HG03354 (cell line): ENCODE measurements around the gene MTURN.

Experiments
- ATAC-seq: cut with Tn5 transposase; IDR thresholded peaks from one replicate; pipeline ENCODE4 v1.9.1; 2021; ENCODE audit warnings: mild to moderate bottlenecking; ENCODE audit not compliant: unreplicated experiment, poor library complexity, severe bottlenecking

The MTURN gene

GRCh38 chr7:30197438-30197837, 62.7 kb downstream of the MTURN start:
- no peak for ATAC-seq

- ATAC-seq, result no peak
These were observed 64.5 kb downstream of the MTURN start for GRCh38 chr7:30199271-30199670.

DNA sequence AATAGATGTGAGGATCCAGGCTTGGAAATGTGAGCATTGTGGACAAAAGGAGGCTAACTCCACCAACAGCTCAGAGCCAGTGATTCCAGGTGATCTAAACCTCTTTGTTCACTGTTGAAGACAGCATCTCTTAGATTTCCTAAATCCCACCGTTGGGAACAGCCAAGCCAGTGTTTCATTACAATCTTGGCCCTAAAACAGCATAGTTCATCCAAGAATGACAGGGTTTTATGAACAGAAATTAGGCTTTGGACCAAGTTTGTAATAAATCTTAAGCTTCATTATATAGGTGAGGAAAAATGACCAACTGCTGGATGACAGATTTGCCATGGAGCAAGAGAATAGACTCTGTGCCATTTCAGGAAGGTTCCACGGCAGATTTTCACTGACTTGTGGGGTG, 65.8 kb downstream of the MTURN start:
- ATAC-seq, result no peak

GRCh38 chr7:30201161-30201666, 66.4 kb downstream of the MTURN start:
- ATAC-seq, result peak; percentile 88

DNA sequence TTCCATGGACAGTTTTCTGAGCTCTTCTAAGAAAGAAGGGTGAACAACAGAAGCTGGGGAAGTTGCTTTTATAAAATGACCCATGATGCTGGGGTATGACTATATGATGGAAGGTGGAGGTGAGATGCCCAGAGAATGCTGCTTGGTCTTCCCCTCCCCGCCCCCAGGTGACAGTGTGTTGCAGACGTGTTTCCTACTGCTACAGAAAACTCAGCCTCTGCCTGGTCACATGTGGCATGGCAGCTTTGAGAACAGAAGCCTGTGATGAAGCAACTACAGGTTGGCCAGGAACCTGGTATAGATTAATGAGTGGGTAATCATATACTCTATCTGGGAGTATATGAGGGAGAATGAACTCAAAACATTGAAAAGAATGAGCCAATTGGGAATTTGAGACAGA, 67.1 kb downstream of the MTURN start:
- ATAC-seq, result peak; percentile 36

- no peak for ATAC-seq
These were observed 67.9 kb downstream of the MTURN start for GRCh38 chr7:30202671-30203070.

DNA sequence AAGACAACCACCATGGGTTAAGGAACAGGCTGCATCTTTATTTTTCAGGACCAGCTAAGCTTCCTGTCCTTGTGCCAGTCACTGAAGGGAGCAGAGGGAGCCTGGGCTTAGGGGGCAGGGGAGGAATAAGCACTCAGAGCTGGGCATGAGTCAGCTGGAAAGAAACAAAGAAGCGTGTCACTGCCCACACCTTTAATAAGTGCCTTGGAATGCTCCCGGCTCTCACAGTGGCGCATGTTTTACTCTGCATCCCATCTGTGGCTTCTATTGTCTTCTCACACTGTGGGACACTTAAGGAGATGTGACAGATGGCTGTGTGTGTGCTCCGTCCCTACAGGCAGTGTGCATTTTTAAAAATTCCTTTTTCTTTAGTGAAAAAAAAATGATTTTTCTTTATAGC, 71.7 kb downstream of the MTURN start:
- no peak for ATAC-seq

GRCh38 chr7:30206942-30207341, 72.2 kb downstream of the MTURN start:
- no peak for ATAC-seq

DNA sequence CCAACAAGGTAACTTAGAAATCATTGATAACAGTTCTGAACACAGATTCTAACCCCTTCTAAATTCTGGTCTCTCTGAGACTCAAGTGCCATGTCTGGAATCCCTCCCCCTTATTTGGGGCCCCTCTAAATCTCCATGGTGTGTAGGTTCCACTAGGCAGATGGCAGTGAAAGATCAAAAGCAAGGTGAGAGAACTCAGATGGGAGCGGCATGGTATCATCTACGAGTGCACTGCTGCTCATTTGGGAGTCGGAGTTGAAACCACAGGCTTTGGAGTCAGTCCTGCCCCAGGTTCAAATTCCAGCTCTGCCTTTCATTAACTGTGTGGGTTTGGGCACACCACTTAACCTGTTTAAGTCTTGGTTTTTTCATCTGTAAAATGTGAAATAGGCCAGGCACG, 72.6 kb downstream of the MTURN start:
- ATAC-seq, result no peak

GRCh38 chr7:30209951-30210350, 75.2 kb downstream of the MTURN start:
- ATAC-seq, result no peak
